OCI-LY7 (cell line): ENCODE data around the gene ANKRD34A.

Source experiments
- CTCF ChIP-seq: fragments of 200-600 bp; sonication (generic); conservative IDR thresholded peaks from 2 replicates; pipeline ENCODE4 v1.5.1; 2014; ENCODE audit warnings: mild to moderate bottlenecking, antibody characterized with exemption, low read length, moderate library complexity, mixed read lengths
- EZH2phosphoT487 ChIP-seq: fragments of 200-600 bp; sonication (generic); IDR thresholded peaks from 2 replicates; pipeline ENCODE4 v1.6.1; 2018; ENCODE audit warnings: low read depth, borderline replicate concordance, mild to moderate bottlenecking, mixed run types, antibody characterized with exemption, low read length, moderate library complexity, mixed read lengths

- TF ChIP-seq CTCF (no peak), EZH2phosphoT487 (no peak)
Observed at GRCh38 chr1:145959333-145959732, 5.0 kb downstream of the ANKRD34A start.
